Raji (cell line): ENCODE data around the gene ZNF627.

Experiments used
- POLR2A ChIP-seq: IDR thresholded peaks from 2 replicates; pipeline ENCODE4 v1.6.1; 2011; ENCODE audit warnings: low read depth, low read length, control low read depth; ENCODE audit not compliant: insufficient read depth

ZNF627 gene

GRCh38 chr19:11597202-11598102 lies at the start of gene ZNF627:
Gene ZNF627, plus strand, starts transcription at chr19:11597483. Its CDS starts 145 bp downstream, at chr19:11597628.
- TF ChIP-seq POLR2A, result peak; percentile 96

GRCh38 chr19:11547929-11548700 lies 49.2 kb upstream of the ZNF627 start:
- no peak for TF ChIP-seq POLR2A

GRCh38 chr19:11549386-11549953 lies 47.8 kb upstream of the ZNF627 start:
- no peak for TF ChIP-seq POLR2A

- no peak for TF ChIP-seq POLR2A
These were observed 47.0 kb upstream of the ZNF627 start for GRCh38 chr19:11550265-11550664.

GRCh38 chr19:11551603-11552235 lies 45.6 kb upstream of the ZNF627 start:
- TF ChIP-seq POLR2A, result no peak

GRCh38 chr19:11552666-11553372 lies 44.5 kb upstream of the ZNF627 start:
- TF ChIP-seq POLR2A, result no peak

GRCh38 chr19:11554160-11554559 lies 43.1 kb upstream of the ZNF627 start:
- no peak for TF ChIP-seq POLR2A

GRCh38 chr19:11555246-11555645 lies 42.0 kb upstream of the ZNF627 start:
- no peak for TF ChIP-seq POLR2A

- TF ChIP-seq POLR2A, result no peak
These were observed 40.5 kb upstream of the ZNF627 start for GRCh38 chr19:11556634-11557420.

GRCh38 chr19:11558881-11559828 lies 38.1 kb upstream of the ZNF627 start, which contains the start of gene ELOF1:
Gene ELOF1, minus strand, starts transcription at chr19:11559230. Its CDS starts 4,883 bp downstream, at chr19:11554347.
- TF ChIP-seq POLR2A, result peak; percentile 94

- TF ChIP-seq POLR2A, result 0 out of 2 replicates have a peak, but pooled peaks have one; percentile 20
These were observed 36.8 kb upstream of the ZNF627 start for GRCh38 chr19:11560404-11561051.

GRCh38 chr19:11563532-11563931 lies 33.8 kb upstream of the ZNF627 start:
- no peak for TF ChIP-seq POLR2A

- no peak for TF ChIP-seq POLR2A
These were observed 31.1 kb upstream of the ZNF627 start for GRCh38 chr19:11566164-11566563.
